ENCODE results near the gene FBN1. TPM values are rescaled to one million over a fixed set of nuclear protein-coding genes. Genes with fewer than 3 reads are reported as not detected.

Gene FBN1
- total and polyA plus RNA-seq, 2 experiments from 2014 or later: 1.9 to 3.8 TPM

GRCh38 chr15:48366584-48367312 is 278.8 kb downstream of the FBN1 start:
- Histone ChIP-seq H3K27me3 (ENCODE audit: insufficient read depth) (no peaks in the 10 kb centered on the region), H4K20me1 (replicated peaks; ENCODE audit: insufficient read depth) (no peaks in the 10 kb centered on the region), H3K9me2 (ENCODE audit: insufficient read depth) (0 out of 2 replicates have a peak, but pooled peaks cover 3% of the 10 kb centered on the region), H3K36me3 (ENCODE audit: insufficient read depth) (no peaks in the 10 kb centered on the region), H3F3A (replicated peaks; ENCODE audit: low read depth) (no peaks in the 10 kb centered on the region), H3K4me2 (no peak overlapping the region), H3K4me3 (no peak overlapping the region), H2AFZ (0 out of 2 replicates have a peak overlapping the region, but pooled peaks have one; percentile 47), H3K27ac (ENCODE audit: low read depth) (no peak overlapping the region), H3K4me1 (ENCODE audit: insufficient read depth) (no peaks in the 10 kb centered on the region), H3K79me2 (replicated peaks; ENCODE audit: insufficient read depth) (no peaks in the 10 kb centered on the region)
- no peaks in the 10 kb centered on the region for H3K4me1 Mint-ChIP-seq
- no peak overlapping the region for H3K4me3 Mint-ChIP-seq
- ATAC-seq (no peak), DNase-seq (ENCODE audit: low spot score) (no peak)
- TF ChIP-seq ZNF462 (CRISPR knock-in tag; IDR thresholded peaks at IDR 0.05): no peak
- TF ChIP-seq NANOG (IDR thresholded peaks at IDR 0.05; ENCODE audit: borderline replicate concordance): no peak
- no peak for TF ChIP-seq CREB1 (CRISPR knock-in tag; IDR thresholded peaks at IDR 0.05; ENCODE audit: low read depth)
- TF ChIP-seq EZH2phosphoT487 (IDR thresholded peaks at IDR 0.05; ENCODE audit: unreplicated experiment): no peak
- no peak for TF ChIP-seq REST (IDR thresholded peaks at IDR 0.05; ENCODE audit: unreplicated experiment)
- no peak for TF ChIP-seq ZNF331 (CRISPR knock-in tag; IDR thresholded peaks at IDR 0.05; ENCODE audit: low read depth)
- TF ChIP-seq ZNF114 (CRISPR knock-in tag; IDR thresholded peaks at IDR 0.05): no peak
- no peak for TF ChIP-seq JUNB (IDR thresholded peaks at IDR 0.05; ENCODE audit: unreplicated experiment)
- TF ChIP-seq ETS1 (IDR thresholded peaks at IDR 0.05): no peak
- no peaks in the 10 kb centered on the region for H3K9me3 Mint-ChIP-seq
- H3K27me3 Mint-ChIP-seq (ENCODE audit: insufficient read depth, low read depth, poor library complexity): peaks cover 2% of the 10 kb centered on the region
- no peak overlapping the region for H3K27ac Mint-ChIP-seq
- no peaks in the 10 kb centered on the region for H3K36me3 Mint-ChIP-seq (ENCODE audit: low read depth)
